Measurements from ENCODE around the gene PIF1.

- TF ChIP-seq, protein P1, sequence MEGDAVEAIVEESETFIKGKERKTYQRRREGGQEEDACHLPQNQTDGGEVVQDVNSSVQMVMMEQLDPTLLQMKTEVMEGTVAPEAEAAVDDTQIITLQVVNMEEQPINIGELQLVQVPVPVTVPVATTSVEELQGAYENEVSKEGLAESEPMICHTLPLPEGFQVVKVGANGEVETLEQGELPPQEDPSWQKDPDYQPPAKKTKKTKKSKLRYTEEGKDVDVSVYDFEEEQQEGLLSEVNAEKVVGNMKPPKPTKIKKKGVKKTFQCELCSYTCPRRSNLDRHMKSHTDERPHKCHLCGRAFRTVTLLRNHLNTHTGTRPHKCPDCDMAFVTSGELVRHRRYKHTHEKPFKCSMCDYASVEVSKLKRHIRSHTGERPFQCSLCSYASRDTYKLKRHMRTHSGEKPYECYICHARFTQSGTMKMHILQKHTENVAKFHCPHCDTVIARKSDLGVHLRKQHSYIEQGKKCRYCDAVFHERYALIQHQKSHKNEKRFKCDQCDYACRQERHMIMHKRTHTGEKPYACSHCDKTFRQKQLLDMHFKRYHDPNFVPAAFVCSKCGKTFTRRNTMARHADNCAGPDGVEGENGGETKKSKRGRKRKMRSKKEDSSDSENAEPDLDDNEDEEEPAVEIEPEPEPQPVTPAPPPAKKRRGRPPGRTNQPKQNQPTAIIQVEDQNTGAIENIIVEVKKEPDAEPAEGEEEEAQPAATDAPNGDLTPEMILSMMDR (IDR thresholded peaks at IDR 0.05) = peak; percentile 78
- TF ChIP-seq ZFX (IDR thresholded peaks at IDR 0.05; ENCODE audit: borderline replicate concordance) = no peak
Observed at GRCh38 chr15:64836023-64836536, 10.6 kb upstream of the PIF1 start.

All from 22Rv1 (cell line).